SW480 (cell line): ENCODE results near the gene CRTC2.

Experiments
- DNase-seq: peaks from one replicate; pipeline ENCODE4 v3.0.0-alpha.2; 2016; ENCODE audit warnings: low spot score

The CRTC2 gene

DNA sequence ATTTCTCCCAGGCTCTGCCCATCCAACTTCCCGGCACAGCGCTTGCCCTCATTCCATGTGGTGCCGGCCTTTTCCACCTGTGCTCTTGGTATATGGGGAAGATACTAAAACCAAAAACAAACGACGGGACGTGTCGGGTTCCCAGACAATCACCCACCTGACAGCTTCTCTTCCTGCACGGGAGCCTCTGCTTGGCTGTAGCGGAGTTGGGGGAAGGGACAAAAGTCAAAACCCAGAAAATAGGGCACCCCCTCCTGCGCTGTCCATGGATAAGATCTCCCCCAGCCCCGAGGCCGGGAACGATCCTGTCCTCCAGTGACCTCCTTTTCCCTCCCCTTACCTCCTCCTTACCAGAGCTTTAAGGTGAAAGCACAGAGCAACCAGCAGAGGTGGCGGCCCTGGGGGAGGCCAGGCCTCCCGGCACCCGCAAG lies 18.4 kb upstream of the CRTC2 start:
- DNase-seq: no peak

DNA sequence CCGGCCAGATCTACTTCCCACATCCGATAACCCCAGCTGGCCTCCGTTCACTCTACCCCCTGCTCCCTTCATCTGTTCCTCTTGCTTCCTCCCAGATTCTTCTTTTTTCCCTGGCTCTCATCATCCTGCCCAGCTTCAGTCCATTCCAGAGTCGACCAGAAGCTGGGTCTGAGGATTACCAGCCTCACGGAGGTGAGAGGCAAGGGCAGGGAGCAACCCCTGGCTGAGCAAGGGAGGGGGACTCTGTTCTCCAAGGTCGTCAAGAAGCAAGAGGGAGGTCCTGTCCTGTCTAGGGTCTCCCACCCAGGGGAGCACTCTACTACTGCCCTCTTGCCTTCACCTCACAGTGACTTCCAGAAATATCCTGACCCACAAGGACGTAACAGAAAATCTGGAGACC lies 15.1 kb upstream of the CRTC2 start:
- DNase-seq: no peak

DNA sequence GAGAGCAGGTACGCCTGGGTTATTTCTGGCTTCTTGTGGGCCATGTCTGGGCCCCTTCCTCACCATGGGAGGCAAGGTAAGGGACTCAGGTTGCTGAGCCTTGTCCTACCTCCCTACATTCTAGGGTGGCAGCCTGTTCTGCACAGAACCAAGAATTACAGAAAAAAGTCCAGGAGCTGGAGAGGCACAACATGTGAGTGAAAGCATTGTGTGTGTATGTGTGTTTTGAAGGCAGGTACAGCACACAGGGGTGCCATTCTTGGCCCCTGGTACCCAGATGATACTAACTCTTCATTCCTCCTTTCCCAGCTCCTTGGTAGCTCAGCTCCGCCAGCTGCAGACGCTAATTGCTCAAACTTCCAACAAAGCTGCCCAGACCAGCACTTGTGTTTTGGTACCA lies 14.7 kb upstream of the CRTC2 start:
- DNase-seq: no peak

DNA sequence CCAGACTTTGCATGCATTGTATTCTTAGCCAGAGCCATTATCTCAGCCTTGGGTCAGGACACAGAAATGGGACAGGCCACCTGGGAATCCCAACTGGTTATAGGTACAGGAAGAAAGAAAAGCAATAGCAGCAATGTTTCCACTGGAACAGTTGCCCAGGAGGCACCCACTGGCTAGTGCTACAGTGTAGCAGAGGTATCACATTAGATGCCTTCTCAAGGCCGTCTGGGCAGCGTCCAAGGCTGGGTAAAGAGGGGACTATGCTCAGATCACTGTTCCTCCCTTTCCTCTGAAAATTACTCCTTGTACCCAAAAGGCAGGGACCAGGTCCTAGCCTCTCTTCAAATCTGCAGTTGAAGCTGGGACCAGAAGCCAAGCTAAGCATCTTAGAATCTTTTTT lies 11.9 kb upstream of the CRTC2 start:
- DNase-seq: no peak

DNA sequence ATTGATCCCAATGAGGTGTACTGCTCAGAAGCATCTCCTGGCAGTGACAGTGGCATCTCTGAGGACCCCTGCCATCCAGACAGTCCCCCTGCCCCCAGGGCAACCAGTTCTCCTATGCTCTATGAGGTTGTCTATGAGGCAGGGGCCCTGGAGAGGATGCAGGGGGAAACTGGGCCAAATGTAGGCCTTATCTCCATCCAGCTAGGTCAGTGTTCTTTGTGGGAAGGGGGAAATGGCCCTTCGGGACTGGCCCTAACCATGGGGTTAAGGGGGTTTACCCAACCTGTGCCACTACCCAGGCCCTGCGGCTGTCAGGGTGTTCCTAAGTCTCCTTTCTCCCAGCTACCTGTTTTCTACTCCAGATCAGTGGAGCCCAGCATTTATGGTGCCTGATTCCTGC lies 10.6 kb upstream of the CRTC2 start:
- DNase-seq: no peak

DNA sequence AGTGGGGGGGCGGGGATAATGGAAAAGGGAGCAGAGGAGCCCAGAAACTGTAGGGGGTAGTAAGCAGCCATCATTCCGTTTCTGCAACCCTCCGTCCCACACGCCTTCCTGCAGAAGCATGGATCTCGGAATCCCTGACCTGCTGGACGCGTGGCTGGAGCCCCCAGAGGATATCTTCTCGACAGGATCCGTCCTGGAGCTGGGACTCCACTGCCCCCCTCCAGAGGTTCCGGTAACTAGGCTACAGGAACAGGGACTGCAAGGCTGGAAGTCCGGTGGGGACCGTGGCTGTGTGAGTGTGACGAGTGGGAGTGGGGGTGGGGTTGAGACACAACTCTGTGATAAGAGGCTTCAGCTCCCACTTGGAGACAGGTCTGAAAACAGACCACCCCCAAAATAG lies 10.0 kb upstream of the CRTC2 start:
- no peak for DNase-seq

DNA sequence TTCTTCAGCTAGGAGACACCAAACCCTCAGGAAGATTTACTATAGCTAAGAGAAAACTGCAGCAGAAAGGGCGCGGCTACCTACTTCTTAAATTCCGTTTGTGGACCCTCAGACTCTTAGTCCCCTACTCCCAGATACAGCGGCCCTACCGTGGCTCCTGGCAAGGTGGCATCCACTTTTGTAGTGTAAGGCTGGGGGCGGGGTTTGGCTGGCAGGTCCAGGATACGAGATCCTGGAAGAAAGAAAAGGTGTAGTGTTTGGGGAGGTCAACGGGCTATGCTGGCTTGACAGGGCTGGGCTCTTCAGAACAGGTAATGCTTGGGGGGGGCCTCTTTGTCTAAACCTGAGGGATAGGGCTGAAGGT lies 9.6 kb upstream of the CRTC2 start:
- peak; percentile 39 for DNase-seq

DNA sequence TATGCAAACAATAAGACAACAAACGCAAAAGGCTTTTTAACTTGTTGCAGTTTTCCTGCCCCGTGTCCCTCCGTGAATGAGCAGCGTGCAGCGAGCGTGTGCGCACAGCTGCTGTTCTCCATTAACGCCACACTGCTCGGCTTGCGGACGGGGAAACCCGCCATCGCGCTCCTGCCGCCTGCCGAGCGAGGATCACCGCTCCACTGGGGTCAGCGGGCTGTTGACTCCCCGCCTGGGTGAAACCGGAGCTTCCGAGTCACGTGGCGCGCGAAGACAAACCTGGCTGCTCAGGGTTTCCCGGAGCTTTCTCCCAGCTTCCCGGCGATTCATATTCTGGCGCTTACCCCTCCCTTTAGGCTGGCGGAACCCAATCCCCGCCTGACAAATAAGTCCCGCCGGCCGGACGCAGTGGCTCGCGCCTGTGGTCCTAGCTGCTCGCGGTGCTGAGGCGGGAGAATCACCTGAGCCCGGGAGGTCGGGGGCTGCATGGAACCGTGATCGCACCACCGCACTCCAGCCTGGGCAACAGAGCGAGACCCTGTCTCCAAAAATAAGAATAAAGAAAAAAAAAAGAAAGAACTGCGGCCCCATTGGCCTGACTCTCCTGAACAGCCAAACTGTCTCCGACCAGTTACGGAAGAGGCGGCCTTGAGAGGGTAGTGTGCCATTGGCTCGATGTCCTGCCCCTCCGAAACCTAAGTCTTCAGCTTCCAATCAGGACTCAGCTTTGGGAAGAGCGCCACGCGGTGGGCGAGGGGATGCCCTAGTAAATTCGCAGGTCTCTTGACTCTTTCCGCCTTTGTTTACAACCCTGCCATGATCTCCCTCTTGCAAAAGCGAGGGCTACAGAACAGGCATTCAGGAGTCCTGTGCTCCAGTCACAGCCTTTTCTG lies 8.9 kb upstream of the CRTC2 start, which contains the start of gene CREB3L4:
Gene CREB3L4, plus strand, starts transcription at position 796 of the 893 bp plus-strand sequence. CDS start 624 bp downstream, outside the sequence.
- DNase-seq: peak; percentile 97

DNA sequence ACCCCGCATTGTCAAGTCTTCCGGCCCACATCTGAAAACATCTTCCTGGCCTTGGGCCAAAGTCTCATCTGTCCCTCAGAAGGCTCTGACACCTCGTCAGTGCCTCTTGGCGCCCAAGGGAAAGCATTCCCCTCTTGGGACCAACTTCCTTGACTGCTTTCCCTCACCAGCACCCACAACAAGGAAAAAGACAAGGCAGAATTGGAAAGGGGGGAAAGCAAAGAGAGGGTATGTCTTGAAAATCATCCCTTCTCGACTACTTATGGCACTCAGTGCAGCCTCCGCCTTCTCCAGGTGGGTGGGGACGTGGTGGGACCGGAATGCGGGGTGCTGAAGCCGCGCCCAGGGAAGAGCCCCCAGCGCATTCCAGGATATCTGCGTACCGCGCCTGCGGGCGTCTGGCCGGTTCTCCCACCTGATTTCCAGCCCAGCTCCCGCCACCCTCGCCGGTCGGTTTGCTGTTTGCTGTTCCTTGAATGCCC lies 5.5 kb upstream of the CRTC2 start:
- DNase-seq: peak; percentile 82

DNA sequence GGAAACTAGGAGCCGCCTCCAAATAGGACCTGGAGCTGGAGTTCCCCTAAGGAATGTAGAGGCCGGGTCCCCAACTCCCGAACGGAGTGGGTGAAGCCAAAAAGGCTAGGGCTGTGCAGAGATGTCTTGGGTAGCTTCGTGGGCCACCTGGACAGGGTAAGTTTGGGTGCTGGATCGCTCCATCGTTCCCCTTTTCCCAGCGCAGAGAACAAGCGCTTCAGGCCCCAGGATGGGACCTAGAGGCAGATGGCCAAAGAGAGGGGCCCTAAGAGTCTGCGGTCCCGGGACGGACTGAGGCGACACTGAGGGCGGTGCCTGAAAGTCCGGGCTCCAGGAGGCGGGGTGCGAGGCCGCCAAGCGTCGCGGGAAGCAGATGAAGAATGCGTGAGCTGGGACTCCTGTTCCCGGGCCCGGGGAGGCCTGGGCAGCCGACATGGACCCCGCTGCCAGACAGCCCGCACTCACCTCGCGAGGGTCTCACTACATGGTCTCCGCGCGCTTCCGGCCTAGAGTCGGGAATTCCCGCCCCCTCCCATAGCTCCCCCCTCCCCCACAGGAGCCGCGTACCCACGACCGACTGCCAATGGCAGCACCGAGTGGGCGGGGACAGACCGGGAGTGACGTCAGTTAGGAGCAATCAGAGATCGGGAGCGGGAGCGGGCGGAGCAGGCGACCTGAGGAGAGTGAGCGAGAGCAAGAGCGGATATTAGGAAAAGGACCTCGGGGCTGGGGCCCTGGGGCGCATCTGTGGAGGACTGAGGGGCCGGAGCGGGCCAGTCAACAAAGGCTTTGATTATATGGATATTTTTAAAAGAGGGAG lies 4.8 kb upstream of the CRTC2 start, which contains the start of gene SLC39A1:
Gene SLC39A1, minus strand, starts transcription at position 508 of the 820 bp plus-strand sequence. CDS start 822 bp downstream, outside the sequence.
- peak; percentile 96 for DNase-seq

DNA sequence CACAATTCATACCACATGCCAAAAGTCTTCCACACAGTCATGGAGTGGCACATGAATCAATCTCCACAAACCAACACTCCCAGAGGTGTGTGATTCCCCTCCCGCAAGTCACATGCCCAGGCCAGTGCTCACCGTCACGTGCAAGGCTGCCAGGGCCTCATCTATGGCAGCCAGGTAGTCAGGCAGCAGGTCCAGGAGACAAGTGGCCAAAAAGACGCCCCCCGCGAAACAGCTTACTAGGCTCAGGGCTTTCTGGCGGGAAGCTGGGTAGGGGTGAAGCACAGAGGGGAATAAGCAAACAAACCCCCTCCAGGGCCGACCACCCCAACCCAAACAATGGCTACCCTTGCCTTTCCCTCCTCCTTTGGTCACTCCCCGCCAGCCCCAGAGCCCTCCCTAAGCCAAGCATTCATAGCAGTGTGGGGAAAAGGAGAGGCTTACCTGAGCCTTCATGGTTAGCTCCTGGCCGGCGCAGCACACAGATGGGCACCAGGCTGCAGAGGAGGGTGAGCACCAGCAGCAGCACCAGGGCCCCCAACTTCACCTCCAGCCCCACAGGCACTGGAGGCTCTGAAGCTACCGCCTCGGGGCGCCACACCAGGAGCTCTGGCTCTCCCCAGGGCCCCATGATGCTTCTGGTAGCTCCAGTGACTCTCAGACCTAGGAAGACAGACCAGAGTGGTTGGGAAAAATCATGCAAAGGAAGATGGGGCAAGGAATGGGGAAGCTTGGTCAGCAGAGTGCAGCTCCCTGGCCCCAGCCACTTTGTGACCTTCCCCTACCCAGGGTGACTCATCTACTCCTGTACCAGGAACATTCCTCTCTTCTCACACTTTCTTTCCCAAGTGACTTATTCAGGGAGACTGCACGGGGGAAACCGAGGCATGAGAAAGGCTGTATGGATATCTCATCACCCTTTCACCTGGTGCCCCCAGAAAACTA lies 3.9 kb upstream of the CRTC2 start:
- DNase-seq: peak; percentile 62

DNA sequence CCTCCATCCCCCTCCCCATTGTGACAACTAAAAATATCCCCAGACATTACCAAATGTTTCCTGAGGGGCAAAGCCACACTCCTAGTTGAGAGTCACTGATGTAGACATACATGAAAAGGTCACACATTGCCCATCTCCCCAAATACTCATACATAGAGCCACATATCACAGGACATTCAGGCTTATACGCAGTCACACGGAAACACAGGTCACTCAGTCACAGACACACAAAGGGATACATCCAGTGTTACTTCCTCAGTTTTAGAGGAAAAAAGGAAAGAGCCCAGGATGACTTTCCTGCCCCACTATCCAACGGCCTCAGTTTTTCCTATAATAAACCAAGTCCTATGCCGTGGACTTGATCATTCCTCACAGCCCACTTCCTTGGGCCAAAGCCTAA lies 3.0 kb upstream of the CRTC2 start:
- DNase-seq: no peak

DNA sequence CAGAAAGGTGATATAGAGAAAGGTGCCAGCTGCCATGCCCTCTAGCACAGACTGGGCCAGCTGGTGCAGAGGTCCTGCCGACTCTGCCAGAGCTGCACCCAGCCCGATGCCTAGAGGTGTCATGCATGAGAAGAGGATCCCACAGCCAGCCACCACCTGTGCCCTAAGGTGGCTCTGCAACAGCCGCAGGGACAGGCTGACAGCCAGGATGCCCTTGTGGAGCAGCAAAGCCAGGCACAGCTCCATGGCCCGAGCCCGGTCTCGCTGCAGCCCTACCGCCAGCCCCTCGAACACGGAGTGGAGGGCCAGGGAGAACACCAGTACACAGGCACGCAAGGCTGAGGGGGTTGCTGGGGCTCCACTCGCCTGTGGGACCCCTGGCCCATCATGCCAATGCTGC lies 1.8 kb upstream of the CRTC2 start:
- DNase-seq: no peak

DNA sequence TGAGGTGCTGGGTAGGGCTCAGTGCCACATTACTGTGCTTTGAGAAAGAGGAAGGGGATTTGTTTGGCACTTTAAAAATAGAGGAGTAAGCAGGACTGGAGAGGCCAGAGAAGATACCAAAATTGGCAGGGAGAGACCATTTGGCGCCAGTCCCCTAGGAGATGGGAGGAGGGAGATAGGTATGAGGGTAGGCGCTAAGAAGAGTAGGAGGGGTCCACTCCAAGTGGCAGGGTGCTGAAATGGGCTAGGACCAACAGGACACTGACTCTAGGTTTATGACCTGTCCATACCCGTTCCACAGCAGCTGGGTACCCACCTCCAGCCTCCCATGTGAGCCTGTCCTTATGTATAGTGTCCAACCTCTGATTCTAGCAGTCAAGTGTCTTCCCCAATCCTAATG lies 1.0 kb upstream of the CRTC2 start:
- DNase-seq: no peak

DNA sequence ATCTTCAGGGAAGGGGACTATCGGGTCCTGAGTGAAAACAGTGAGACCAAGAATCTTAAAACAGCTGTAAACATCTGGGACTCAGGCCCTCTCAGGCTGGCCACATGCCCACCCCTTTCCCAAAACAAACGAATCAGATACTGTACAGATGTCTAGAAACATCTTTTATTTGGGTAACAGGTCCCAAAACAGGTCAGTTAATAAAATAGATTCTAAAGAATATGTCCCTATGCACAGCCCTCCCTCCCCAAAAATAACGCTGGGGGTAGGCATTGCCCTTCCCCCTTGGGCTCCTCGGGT lies 499 bp upstream of the CRTC2 start:
- no peak for DNase-seq

DNA sequence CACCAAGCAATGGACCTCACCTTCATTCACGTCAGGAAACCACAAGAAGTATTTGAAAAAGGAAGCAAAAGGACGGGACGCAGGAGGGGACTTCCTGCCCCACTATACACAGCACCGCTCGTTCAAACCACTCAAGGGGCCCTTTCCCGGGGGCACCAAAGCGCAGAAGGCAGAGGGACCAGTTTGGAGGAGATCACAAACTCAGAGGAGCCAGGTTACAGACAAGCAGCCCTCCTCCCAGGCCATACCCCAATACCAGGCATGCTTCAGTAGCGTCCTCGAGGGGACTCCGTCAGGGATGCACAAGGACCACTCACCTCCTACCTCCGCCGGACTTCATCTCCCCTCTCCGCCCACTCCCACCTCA lies 685 bp downstream of the CRTC2 start:
- DNase-seq: peak; percentile 20

DNA sequence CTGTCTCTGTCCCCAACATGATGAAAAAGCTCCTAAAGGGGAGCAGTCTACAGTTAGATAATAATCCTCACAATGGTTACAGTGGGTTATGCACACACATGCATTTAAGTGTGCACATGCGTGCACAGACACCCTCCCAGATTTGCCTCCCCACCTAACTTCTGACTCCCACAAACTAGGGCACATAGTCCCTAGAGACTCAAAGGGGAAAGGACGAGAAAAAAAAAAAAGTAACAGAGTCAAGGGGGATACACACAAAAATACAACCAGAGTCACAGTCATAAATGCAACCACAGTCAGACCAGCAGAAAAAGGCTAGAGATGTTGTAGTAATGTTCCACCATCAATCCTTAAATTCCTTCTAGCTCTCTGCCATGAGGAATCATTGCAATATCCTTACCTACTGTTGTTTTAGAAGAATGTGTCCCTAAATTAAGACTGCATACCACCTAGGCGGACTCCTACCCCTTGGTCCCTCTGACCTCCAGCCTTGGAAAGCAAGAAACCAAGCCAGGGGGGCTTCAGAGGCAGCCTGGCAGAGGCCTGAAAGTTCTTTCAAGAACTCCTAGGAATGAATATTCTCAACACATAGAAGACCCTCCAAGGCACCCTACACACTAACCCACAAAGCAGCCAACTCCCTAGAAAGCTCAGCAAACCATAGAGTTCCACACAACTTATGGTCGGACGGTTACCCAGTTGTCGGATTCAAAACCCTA lies 1.3 kb downstream of the CRTC2 start:
- no peak for DNase-seq

DNA sequence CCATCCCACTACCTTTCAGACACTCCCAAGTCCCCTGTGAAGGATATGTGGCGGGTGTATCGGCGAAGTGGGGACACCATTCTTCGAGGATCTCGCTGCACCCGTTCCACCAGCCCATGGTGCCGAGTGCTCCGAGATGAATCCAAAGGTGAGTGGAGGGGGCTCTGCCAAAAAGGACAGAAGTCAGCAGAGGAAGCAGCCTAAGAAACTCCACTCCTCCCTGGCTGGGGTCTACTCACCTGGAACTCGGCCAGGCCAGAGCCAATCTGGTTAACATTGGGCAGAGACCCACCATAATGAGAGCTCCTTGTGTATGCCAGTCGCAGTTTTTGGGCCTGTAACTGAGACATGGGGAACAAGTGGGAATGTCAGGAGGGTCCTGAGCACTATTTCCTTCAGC lies 3.6 kb downstream of the CRTC2 start:
- no peak for DNase-seq

DNA sequence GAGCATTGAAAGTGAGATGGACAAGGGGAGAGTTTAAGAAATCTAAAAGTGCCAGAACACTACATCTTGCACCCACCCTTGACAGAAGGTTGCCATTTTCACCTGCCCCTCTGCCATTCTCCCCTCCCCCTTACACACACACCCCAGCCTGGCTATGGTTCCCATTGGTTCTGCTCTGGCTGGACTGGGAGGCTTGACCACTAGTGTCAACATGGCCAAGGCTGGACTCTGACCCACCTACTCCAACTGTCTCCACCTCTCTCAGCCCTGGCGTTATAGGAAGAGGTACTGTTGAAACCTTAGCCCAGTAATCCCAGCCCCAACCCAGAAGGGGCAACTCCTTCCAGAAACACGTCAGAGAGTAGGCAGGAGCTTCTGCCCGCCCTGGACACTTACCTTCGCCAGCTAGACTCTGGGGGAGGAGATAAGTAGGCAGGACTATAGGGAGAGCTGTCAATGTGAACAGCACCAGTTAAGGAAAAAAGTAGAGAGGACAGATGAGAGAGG lies 4.5 kb downstream of the CRTC2 start:
- no peak for DNase-seq

DNA sequence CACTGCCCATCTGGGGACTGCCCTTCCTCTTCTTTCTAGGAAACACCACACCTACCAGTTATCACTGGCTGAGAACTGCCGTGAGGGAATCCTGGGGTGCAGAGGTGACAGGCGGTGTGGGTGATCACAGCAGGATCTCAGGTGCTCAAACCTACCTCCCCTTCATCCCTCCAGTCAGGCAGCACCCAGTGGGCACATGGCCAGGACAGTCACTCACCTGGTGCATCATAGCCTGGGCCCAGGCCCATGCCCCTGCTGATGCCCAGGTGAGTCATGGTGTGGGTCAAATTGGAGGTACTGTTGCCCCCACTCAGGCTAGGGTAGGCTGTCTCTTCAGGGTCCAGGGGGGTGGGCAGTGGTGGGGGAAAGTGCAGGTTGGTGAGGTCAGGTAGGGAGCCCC lies 6.6 kb downstream of the CRTC2 start:
- no peak for DNase-seq

DNA sequence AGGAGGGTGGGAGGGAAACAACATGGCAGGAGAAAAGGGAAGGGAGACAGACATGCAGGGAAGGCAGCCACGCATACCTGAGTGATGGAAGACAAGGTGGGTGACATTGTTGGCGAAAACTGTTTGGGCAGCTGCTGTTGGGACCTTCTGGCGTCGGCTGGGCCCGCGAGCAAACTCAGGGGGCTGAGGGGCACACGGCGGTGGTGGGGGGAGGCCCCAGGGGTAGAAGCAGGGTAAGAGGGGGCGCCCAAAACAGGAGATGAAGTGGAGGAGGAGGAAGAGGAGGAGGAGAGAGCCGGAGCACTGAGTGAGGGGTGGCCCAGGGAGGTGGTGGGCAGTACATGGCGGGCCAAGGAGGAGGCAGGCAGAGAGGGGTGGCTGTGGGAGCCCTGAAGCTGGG lies 7.2 kb downstream of the CRTC2 start:
- no peak for DNase-seq
